Mesothelial cell of epicardium (in vitro differentiated cells): ENCODE measurements around the gene PAK2. TPM values are rescaled to one million over a fixed set of nuclear protein-coding genes. Genes with fewer than 3 reads are reported as not detected.

Experiments used
- DNase-seq, 2 experiments: peaks; one replicate each; pipeline ENCODE4 v3.0.0; 2021; ENCODE audit warnings: low spot score in 2 of 2; ENCODE audit not compliant: unreplicated experiment in 2 of 2
- H3K27ac Mint-ChIP-seq: 2 replicates; pipeline ENCODE4 v1.8.0; 2021; ENCODE audit warnings: mixed read lengths
- H3K27me3 Mint-ChIP-seq: 2 replicates; pipeline ENCODE4 v1.8.0; 2021; ENCODE audit warnings: low read depth, mixed read lengths
- H3K36me3 Mint-ChIP-seq: 2 replicates; pipeline ENCODE4 v1.8.0; 2021; ENCODE audit warnings: mixed read lengths
- H3K4me1 Mint-ChIP-seq: 2 replicates; pipeline ENCODE4 v1.8.0; 2021; ENCODE audit warnings: mixed read lengths
- H3K4me3 Mint-ChIP-seq: 2 replicates; pipeline ENCODE4 v1.8.0; 2021; ENCODE audit warnings: mild to moderate bottlenecking, moderate library complexity, mixed read lengths
- H3K9me3 Mint-ChIP-seq: 2 replicates; pipeline ENCODE4 v1.8.0; 2021; ENCODE audit warnings: mixed read lengths
- CTCF ChIP-seq: fragments of 200-600 bp; sonication (generic); IDR thresholded peaks from one replicate; pipeline ENCODE4 v1.5.0; 2021; ENCODE audit warnings: antibody characterized with exemption; ENCODE audit not compliant: unreplicated experiment
- total RNA-seq: library from RNA; stranded (reverse); gene quantifications from 3 replicates; pipeline ENCODE4 v1.2.1, GENCODE V29; 2021

The PAK2 gene
- total RNA-seq, 1 donor from 2014 or later: 52.0 TPM

DNA sequence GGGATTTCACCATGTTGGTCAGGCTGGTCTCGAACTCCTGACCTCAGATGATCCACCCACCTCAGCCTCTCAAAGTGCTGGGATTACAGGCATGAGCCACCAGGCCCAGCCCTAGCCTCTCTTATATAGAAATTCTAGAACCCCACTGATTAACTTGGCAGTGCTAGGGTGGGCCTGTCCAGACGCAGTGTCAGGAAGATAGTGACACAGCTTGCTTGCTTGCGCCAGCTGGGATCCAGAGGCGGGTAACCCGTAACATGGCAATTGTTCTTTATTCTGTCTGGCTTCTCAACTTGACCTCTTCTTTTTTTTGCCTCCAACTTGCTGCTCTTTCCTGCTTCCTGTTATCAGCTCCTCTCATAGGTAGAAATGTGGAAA lies 43.8 kb upstream of the PAK2 start:
- no peak for DNase-seq
- H3K9me3 Mint-ChIP-seq: no peaks in the 10 kb centered on the region
- H3K27ac Mint-ChIP-seq: no peak overlapping the region
- no peak overlapping the region for H3K4me3 Mint-ChIP-seq
- no peaks in the 10 kb centered on the region for H3K27me3 Mint-ChIP-seq
- H3K36me3 Mint-ChIP-seq: no peaks in the 10 kb centered on the region
- no peak for TF ChIP-seq CTCF
- H3K4me1 Mint-ChIP-seq: no peaks in the 10 kb centered on the region

GRCh38 chr3:196697270-196697669 lies 42.4 kb upstream of the PAK2 start:
- H3K4me3 Mint-ChIP-seq: no peak overlapping the region
- no peaks in the 10 kb centered on the region for H3K36me3 Mint-ChIP-seq
- no peak overlapping the region for H3K27ac Mint-ChIP-seq
- H3K27me3 Mint-ChIP-seq: peaks cover 2% of the 10 kb centered on the region
- no peaks in the 10 kb centered on the region for H3K9me3 Mint-ChIP-seq
- DNase-seq: no peak
- TF ChIP-seq CTCF: no peak
- H3K4me1 Mint-ChIP-seq: no peaks in the 10 kb centered on the region

- H3K36me3 Mint-ChIP-seq: no peaks in the 10 kb centered on the region
- no peak for DNase-seq
- TF ChIP-seq CTCF: no peak
- no peaks in the 10 kb centered on the region for H3K9me3 Mint-ChIP-seq
- no peak overlapping the region for H3K4me3 Mint-ChIP-seq
- H3K27ac Mint-ChIP-seq: no peak overlapping the region
- H3K4me1 Mint-ChIP-seq: no peaks in the 10 kb centered on the region
- peaks cover 4% of the 10 kb centered on the region for H3K27me3 Mint-ChIP-seq
Measured at GRCh38 chr3:196699749-196700148, 39.9 kb upstream of the PAK2 start.

GRCh38 chr3:196700801-196701200 lies 38.9 kb upstream of the PAK2 start:
- no peak for DNase-seq
- no peaks in the 10 kb centered on the region for H3K9me3 Mint-ChIP-seq
- peaks cover 4% of the 10 kb centered on the region for H3K27me3 Mint-ChIP-seq
- no peak for TF ChIP-seq CTCF
- no peaks in the 10 kb centered on the region for H3K4me1 Mint-ChIP-seq
- no peak overlapping the region for H3K27ac Mint-ChIP-seq
- H3K36me3 Mint-ChIP-seq: no peaks in the 10 kb centered on the region
- H3K4me3 Mint-ChIP-seq: no peak overlapping the region

DNA sequence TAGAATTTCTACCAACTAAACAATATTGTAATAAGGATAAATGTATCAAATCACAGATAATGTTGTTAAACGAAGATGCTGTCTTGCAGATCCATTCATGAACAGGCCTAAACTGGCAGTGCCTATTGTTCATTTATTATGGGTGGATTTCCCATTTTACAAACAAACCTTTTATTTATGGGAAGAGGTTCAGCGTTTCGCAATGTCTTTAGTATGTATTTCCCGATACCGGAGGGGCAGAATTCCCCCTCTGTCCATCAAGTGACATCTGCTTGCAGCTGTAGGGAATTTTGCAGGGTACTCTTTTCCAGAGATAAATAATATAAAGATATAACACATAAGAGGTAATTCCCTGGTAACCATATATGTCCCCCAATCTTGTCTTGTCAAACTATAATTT lies 33.3 kb upstream of the PAK2 start:
- Mint-ChIP-seq H3K27ac (no peak overlapping the region), H3K4me1 (peaks cover 2% of the 10 kb centered on the region), H3K27me3 (peaks cover 4% of the 10 kb centered on the region), H3K36me3 (no peaks in the 10 kb centered on the region), H3K9me3 (no peaks in the 10 kb centered on the region), H3K4me3 (no peak overlapping the region)
- no peak for TF ChIP-seq CTCF
- no peak for DNase-seq

DNA sequence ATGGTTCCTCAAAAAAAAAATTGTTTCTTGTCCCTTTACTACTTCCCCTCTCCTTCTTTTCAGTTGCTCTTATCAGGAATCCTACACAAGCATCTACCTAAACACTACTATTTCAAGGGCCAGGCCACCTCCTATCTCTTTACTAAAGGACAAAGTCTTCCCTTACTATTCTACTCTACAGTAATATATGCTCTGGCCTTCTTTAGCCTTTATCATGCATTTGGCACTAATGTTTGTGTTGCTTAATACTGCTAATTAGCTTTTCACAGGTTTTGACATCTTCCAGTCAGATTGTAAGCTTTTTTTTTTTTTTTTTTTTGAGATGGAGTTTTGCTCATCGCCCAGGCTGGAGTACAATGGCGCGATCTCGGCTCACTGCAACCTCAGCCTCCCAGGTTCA lies 32.9 kb upstream of the PAK2 start:
- H3K4me1 Mint-ChIP-seq: peaks cover 6% of the 10 kb centered on the region
- H3K27ac Mint-ChIP-seq: no peak overlapping the region
- no peak for TF ChIP-seq CTCF
- H3K27me3 Mint-ChIP-seq: peaks cover 4% of the 10 kb centered on the region
- DNase-seq: no peak
- H3K36me3 Mint-ChIP-seq: no peaks in the 10 kb centered on the region
- no peaks in the 10 kb centered on the region for H3K9me3 Mint-ChIP-seq
- no peak overlapping the region for H3K4me3 Mint-ChIP-seq
